HepG2 (cell line): Measurements from ENCODE around the gene CEL.

Experiments used
- BHLHE40 ChIP-seq: IDR thresholded peaks from 2 replicates; pipeline ENCODE4 v1.6.1; 2011; ENCODE audit warnings: low read length, improper control_type of control experiment
- CBX5 ChIP-seq: sonication (generic); formaldehyde crosslinking; IDR thresholded peaks from 2 replicates; pipeline ENCODE4 v1.4.0; 2020; ENCODE audit warnings: missing genetic modification reagents, borderline replicate concordance
- E2F5 ChIP-seq: sonication (generic); formaldehyde crosslinking; conservative IDR thresholded peaks from 2 replicates; pipeline ENCODE4 v1.4.0; 2020; ENCODE audit warnings: missing genetic modification reagents
- ERF ChIP-seq: IDR thresholded peaks from 2 replicates; pipeline ENCODE4 v1.6.1; 2018; ENCODE audit warnings: missing biosample characterization, missing genetic modification reagents
- MAFK ChIP-seq, 2 experiments: IDR thresholded peaks in 1 of 2; conservative IDR thresholded peaks in 1 of 2; 2 replicates each; pipeline ENCODE4 v1.6.1; 2011; ENCODE audit warnings: improper control_type of control experiment in 2 of 2, low read length in 2 of 2
- POLR2A ChIP-seq, 2 experiments: IDR thresholded peaks; 2 replicates each; pipeline ENCODE4 v1.6.1; 2011; ENCODE audit warnings: low read depth in 2 of 2, low read length in 2 of 2, mild to moderate bottlenecking in 1 of 2, moderate library complexity in 1 of 2; ENCODE audit not compliant: insufficient read depth in 1 of 2
- REL ChIP-seq: sonication (generic); formaldehyde crosslinking; conservative IDR thresholded peaks from 2 replicates; pipeline ENCODE4 v1.8.0; 2022; ENCODE audit warnings: mild to moderate bottlenecking, missing genetic modification reagents, moderate library complexity
- SOX13 ChIP-seq, 3 experiments: fragments of 450-650 bp in 1 of 3; sonication (generic) in 1 of 3; formaldehyde crosslinking in 1 of 3; IDR thresholded peaks in 2 of 3; conservative IDR thresholded peaks in 1 of 3; 2 replicates each; pipeline versions ENCODE4 v1.5.0 to v1.6.1; 2016 to 2020; ENCODE audit warnings: antibody characterized with exemption in 1 of 3, mild to moderate bottlenecking in 1 of 3, missing compliant biosample characterization in 1 of 3, missing genetic modification reagents in 1 of 3, moderate library complexity in 1 of 3
- ZNF367 ChIP-seq: sonication (generic); formaldehyde crosslinking; IDR thresholded peaks from 2 replicates; pipeline ENCODE4 v1.4.0; 2020; ENCODE audit warnings: missing genetic modification reagents, borderline replicate concordance
- ZNF512 ChIP-seq: sonication (generic); formaldehyde crosslinking; IDR thresholded peaks from 2 replicates; pipeline ENCODE4 v1.4.0; 2020; ENCODE audit warnings: mild to moderate bottlenecking, missing genetic modification reagents
- ZNF577 ChIP-seq: sonication (generic); formaldehyde crosslinking; IDR thresholded peaks from 2 replicates; pipeline ENCODE4 v1.4.0; 2020; ENCODE audit warnings: mild to moderate bottlenecking, low read depth, missing genetic modification reagents, borderline replicate concordance
- TF ChIP-seq, protein P1 (sequence below): sonication (generic); formaldehyde crosslinking; IDR thresholded peaks from 2 replicates; pipeline ENCODE4 v1.4.0; 2020; ENCODE audit warnings: missing genetic modification reagents, borderline replicate concordance
- TF ChIP-seq, protein P2 (sequence below), 2 experiments: IDR thresholded peaks; 2 replicates each; pipeline ENCODE4 v1.6.1; 2011 to 2012; ENCODE audit warnings: low read length in 2 of 2, borderline replicate concordance in 1 of 2, low read depth in 1 of 2, mild to moderate bottlenecking in 1 of 2, moderate library complexity in 1 of 2
- TF ChIP-seq, protein P3 (sequence below): IDR thresholded peaks from 2 replicates; pipeline ENCODE4 v1.6.1; 2016; ENCODE audit warnings: low read depth, control low read depth

DNA sequence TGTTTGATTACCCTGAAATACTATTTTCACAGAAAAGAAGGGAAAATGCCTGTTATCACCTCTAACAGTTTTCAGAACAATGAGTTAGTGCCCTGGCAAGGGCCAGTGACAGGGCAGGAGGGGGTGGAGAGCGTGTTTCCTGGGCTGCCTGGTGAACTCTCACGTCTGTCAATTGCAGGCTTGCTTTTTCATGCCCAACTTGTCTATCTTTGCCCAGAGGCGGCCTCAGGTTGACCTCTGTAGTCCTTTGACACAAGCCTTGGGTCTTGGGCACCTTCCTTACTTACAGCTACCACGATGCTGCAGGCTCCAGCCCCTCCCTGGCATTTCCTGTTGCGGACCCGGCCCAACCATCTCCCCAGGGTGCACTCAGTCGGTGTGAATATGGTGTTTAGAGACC is 2.2 kb upstream of the CEL start:
- no peak for TF ChIP-seq POLR2A (IDR thresholded peaks at IDR 0.05; ENCODE audit: insufficient read depth in 1 of 2, low read depth in 2 of 2, low read length in 2 of 2)
- no peak for TF ChIP-seq ZNF577
- no peak for TF ChIP-seq ZNF512
- no peak for TF ChIP-seq ERF
- no peak for TF ChIP-seq E2F5 (CRISPR knock-in tag)
- no peak for TF ChIP-seq REL (CRISPR knock-in tag)
- TF ChIP-seq MAFK (conservative IDR thresholded peaks at IDR 0.05 in 1 of 2, IDR thresholded peaks at IDR 0.05 in 1 of 2; ENCODE audit: low read length in 2 of 2): no peak
- no peak for TF ChIP-seq BHLHE40
- TF ChIP-seq SOX13 (IDR thresholded peaks at IDR 0.05): no peak
- no peak for TF ChIP-seq SOX13 (CRISPR knock-in tag; conservative IDR thresholded peaks at IDR 0.05 in 1 of 2, IDR thresholded peaks at IDR 0.05 in 1 of 2)
- TF ChIP-seq, protein P1, sequence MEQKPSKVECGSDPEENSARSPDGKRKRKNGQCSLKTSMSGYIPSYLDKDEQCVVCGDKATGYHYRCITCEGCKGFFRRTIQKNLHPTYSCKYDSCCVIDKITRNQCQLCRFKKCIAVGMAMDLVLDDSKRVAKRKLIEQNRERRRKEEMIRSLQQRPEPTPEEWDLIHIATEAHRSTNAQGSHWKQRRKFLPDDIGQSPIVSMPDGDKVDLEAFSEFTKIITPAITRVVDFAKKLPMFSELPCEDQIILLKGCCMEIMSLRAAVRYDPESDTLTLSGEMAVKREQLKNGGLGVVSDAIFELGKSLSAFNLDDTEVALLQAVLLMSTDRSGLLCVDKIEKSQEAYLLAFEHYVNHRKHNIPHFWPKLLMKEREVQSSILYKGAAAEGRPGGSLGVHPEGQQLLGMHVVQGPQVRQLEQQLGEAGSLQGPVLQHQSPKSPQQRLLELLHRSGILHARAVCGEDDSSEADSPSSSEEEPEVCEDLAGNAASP: no peak
- TF ChIP-seq CBX5: no peak
- TF ChIP-seq, protein P2, sequence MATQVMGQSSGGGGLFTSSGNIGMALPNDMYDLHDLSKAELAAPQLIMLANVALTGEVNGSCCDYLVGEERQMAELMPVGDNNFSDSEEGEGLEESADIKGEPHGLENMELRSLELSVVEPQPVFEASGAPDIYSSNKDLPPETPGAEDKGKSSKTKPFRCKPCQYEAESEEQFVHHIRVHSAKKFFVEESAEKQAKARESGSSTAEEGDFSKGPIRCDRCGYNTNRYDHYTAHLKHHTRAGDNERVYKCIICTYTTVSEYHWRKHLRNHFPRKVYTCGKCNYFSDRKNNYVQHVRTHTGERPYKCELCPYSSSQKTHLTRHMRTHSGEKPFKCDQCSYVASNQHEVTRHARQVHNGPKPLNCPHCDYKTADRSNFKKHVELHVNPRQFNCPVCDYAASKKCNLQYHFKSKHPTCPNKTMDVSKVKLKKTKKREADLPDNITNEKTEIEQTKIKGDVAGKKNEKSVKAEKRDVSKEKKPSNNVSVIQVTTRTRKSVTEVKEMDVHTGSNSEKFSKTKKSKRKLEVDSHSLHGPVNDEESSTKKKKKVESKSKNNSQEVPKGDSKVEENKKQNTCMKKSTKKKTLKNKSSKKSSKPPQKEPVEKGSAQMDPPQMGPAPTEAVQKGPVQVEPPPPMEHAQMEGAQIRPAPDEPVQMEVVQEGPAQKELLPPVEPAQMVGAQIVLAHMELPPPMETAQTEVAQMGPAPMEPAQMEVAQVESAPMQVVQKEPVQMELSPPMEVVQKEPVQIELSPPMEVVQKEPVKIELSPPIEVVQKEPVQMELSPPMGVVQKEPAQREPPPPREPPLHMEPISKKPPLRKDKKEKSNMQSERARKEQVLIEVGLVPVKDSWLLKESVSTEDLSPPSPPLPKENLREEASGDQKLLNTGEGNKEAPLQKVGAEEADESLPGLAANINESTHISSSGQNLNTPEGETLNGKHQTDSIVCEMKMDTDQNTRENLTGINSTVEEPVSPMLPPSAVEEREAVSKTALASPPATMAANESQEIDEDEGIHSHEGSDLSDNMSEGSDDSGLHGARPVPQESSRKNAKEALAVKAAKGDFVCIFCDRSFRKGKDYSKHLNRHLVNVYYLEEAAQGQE (IDR thresholded peaks at IDR 0.05; ENCODE audit: borderline replicate concordance in 1 of 2, low read depth in 1 of 2, low read length in 2 of 2): no peak
- no peak for TF ChIP-seq ZNF367
- TF ChIP-seq, protein P3, sequence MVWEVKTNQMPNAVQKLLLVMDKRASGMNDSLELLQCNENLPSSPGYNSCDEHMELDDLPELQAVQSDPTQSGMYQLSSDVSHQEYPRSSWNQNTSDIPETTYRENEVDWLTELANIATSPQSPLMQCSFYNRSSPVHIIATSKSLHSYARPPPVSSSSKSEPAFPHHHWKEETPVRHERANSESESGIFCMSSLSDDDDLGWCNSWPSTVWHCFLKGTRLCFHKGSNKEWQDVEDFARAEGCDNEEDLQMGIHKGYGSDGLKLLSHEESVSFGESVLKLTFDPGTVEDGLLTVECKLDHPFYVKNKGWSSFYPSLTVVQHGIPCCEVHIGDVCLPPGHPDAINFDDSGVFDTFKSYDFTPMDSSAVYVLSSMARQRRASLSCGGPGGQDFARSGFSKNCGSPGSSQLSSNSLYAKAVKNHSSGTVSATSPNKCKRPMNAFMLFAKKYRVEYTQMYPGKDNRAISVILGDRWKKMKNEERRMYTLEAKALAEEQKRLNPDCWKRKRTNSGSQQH: no peak
